Germinal center (tissue), 1 donor: Measurements from ENCODE around the gene CYRIA.

ENCODE experiments used
- DNase-seq: peaks from one replicate; pipeline ENCODE4 v3.0.0; 2012; ENCODE audit warnings: mixed read lengths, low spot score

Gene CYRIA

GRCh38 chr2:16650287-16651249 is 15.1 kb downstream of the CYRIA start:
- peak; percentile 56 for DNase-seq

GRCh38 chr2:16649353-16650286 is 16.0 kb downstream of the CYRIA start:
- no peak for DNase-seq

- DNase-seq, result peak; percentile 43
These were observed 17.5 kb downstream of the CYRIA start for GRCh38 chr2:16647992-16648617.

GRCh38 chr2:16645775-16646559 is 19.7 kb downstream of the CYRIA start:
- DNase-seq, result no peak

- no peak for DNase-seq
These were observed 20.5 kb downstream of the CYRIA start for GRCh38 chr2:16645088-16645487.

GRCh38 chr2:16644221-16644925 is 21.3 kb downstream of the CYRIA start:
- no peak for DNase-seq

- no peak for DNase-seq
These were observed 22.5 kb downstream of the CYRIA start for GRCh38 chr2:16643099-16643498.

- no peak for DNase-seq
These were observed 23.5 kb downstream of the CYRIA start for GRCh38 chr2:16642088-16642487.

- DNase-seq, result no peak
These were observed 24.1 kb downstream of the CYRIA start for GRCh38 chr2:16641509-16641908.

- no peak for DNase-seq
These were observed 24.8 kb downstream of the CYRIA start for GRCh38 chr2:16640867-16641266.

- DNase-seq, result no peak
These were observed 25.5 kb downstream of the CYRIA start for GRCh38 chr2:16640001-16640700.

- no peak for DNase-seq
These were observed 26.2 kb downstream of the CYRIA start for GRCh38 chr2:16639431-16639830.

- no peak for DNase-seq
These were observed 26.7 kb downstream of the CYRIA start for GRCh38 chr2:16638946-16639345.

- DNase-seq, result no peak
These were observed 28.3 kb downstream of the CYRIA start for GRCh38 chr2:16637304-16637703.

GRCh38 chr2:16635791-16636699 is 29.6 kb downstream of the CYRIA start:
- DNase-seq, result no peak

GRCh38 chr2:16633621-16634430 is 31.8 kb downstream of the CYRIA start:
- no peak for DNase-seq

GRCh38 chr2:16632598-16632997 is 33.0 kb downstream of the CYRIA start:
- DNase-seq, result no peak

- peak; percentile 64 for DNase-seq
These were observed 35.2 kb downstream of the CYRIA start for GRCh38 chr2:16630463-16630862.
